Common myeloid progenitor, CD34-positive (primary cell): ENCODE data around the gene MAGEF1. TPM values are rescaled to one million over a fixed set of nuclear protein-coding genes. Genes with fewer than 3 reads are reported as not detected.
A peak's percentile ranks its signal among the peaks of the same experiment; 100 is the strongest.

Experiments
- CTCF ChIA-PET: fragments of 350-600 bp; sonication (Branson Sonifier 250); formaldehyde crosslinking; loops from one replicate; lab custom pipeline; 2021; ENCODE audit warnings: antibody characterized with exemption; lab: Charles Lee
- POLR2A ChIA-PET: fragments of 350-600 bp; sonication (Branson Sonifier 250); formaldehyde crosslinking; loops from one replicate; lab custom pipeline; 2021; ENCODE audit warnings: antibody characterized with exemption; lab: Charles Lee
- DNase-seq, 3 donors: peaks; one replicate each; pipeline versions ENCODE4 v3.0.0 to v3.0.0-alpha.2; 2013
- H3K27ac ChIP-seq, 2 experiments: 1 replicate in 1 of 2; 2 replicates in 1 of 2; pipeline ENCODE4 v1.7.0; 2013; ENCODE audit warnings: inconsistent platforms in 2 of 2, low read length in 2 of 2, mild to moderate bottlenecking in 2 of 2, low read depth in 1 of 2, moderate library complexity in 1 of 2; ENCODE audit not compliant: severe bottlenecking in 2 of 2, insufficient read depth in 1 of 2, poor library complexity in 1 of 2
- H3K27me3 ChIP-seq, 5 experiments: replicated peaks in 2 of 5; 1 replicate in 3 of 5; 2 replicates in 2 of 5; pipeline versions ENCODE4 v1.6.1 to v1.7.0; 2013; ENCODE audit warnings: low read length in 4 of 5, mild to moderate bottlenecking in 2 of 5, moderate library complexity in 2 of 5, inconsistent platforms in 1 of 5; ENCODE audit not compliant: insufficient read depth in 5 of 5, control insufficient read depth in 4 of 5
- H3K36me3 ChIP-seq, 4 experiments: 1 replicate in 2 of 4; 2 replicates in 2 of 4; pipeline versions ENCODE4 v1.6.1 to v1.7.0; 2013; ENCODE audit warnings: low read length in 3 of 4, control low read depth in 1 of 4, mild to moderate bottlenecking in 1 of 4; ENCODE audit not compliant: control insufficient read depth in 4 of 4, insufficient read depth in 4 of 4
- H3K4me1 ChIP-seq, 4 experiments: 1 replicate in 3 of 4; 2 replicates in 1 of 4; pipeline versions ENCODE4 v1.6.1 to v1.7.1; 2013; ENCODE audit warnings: low read length in 3 of 4, mild to moderate bottlenecking in 3 of 4, control low read depth in 1 of 4, inconsistent platforms in 1 of 4, moderate library complexity in 1 of 4; ENCODE audit not compliant: control insufficient read depth in 4 of 4, insufficient read depth in 4 of 4; ENCODE audit errors: control extremely low read depth in 1 of 4
- H3K4me3 ChIP-seq, 7 experiments: 1 replicate in 4 of 7; 2 replicates in 3 of 7; pipeline versions ENCODE4 v1.5.1 to v1.7.0; 2013; ENCODE audit warnings: mild to moderate bottlenecking in 7 of 7, low read length in 6 of 7, moderate library complexity in 6 of 7, inconsistent platforms in 2 of 7, low read depth in 2 of 7, control low read depth in 1 of 7; ENCODE audit not compliant: insufficient read depth in 4 of 7, control insufficient read depth in 1 of 7; ENCODE audit errors: extremely low read depth in 1 of 7
- H3K9me3 ChIP-seq, 5 experiments: 1 replicate in 4 of 5; 2 replicates in 1 of 5; pipeline versions ENCODE4 v1.6.1 to v1.7.1; 2013; ENCODE audit warnings: low read length in 4 of 5, mild to moderate bottlenecking in 2 of 5, inconsistent platforms in 1 of 5, low read depth in 1 of 5, moderate library complexity in 1 of 5; ENCODE audit not compliant: control insufficient read depth in 4 of 5, insufficient read depth in 2 of 5; ENCODE audit errors: control extremely low read depth in 1 of 5
- WGBS: methylation state at CpG from one replicate; pipeline ENCODE4 v1.1.5; 2013; ENCODE audit not compliant: insufficient coverage; 5-methylcytosine and 5-hydroxymethylcytosine counted together
- polyA plus RNA-seq: library from polyadenylated mRNA; unstranded; fragments of 120-200 nt; gene quantifications from one replicate; pipeline ENCODE4 v1.2.1, GENCODE V29; 2013

Gene MAGEF1
- polyA plus RNA-seq: 29.8 TPM

DNA sequence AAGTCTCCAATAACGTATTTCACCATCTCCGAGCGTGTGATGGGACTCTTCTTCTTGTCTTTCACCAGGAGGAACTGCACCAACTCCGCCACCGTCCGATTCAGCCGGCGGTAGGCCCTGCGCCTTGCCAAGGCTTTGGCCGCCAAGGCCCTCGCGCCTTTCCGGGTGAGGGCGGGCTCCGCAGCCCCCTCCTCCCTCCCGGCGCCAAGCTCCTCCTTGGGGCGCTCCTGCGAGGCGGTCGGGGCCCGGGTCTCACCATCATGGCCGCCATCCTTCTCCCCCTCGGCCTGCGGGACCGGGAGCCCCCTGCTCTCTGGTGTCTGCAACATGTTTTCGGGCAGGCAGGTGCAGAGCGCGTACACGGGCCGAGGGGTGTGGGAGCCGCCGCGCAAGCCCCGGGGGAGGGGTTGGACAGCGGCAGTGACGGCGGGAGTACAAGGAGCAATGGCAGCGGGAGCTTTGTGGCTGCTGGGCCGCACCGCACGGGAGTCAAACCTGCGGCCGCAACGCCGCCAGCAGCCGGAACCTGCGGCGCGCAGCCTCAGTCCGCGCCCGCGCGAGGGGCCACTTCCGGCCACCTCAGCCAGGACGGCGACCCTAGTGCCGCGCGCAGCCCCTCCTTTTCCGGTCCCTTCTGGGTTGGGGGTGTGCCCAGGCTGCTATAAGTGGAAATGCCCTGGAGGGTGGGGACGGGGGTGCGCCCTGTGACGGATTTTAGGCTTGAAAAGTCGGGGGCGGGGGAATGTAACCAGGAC is at the start of gene MAGEF1:
TSS of gene MAGEF1 (minus strand) at position 572 of the 755 bp plus-strand sequence. CDS start at position 329, 243 bp downstream.
- peak; percentile 73 to 94 (median 82) for DNase-seq
- H3K4me3 ChIP-seq: peak within 1 kb of the TSS; percentile 67 to 86 (median 75)
- peaks cover 6 to 47% (median 29%) of the 10 kb centered on the region in 4 experiments for H3K4me1 ChIP-seq
- peak within 1 kb of the TSS; percentile 58 to 74 for H3K27ac ChIP-seq
- 1% methylated on average over 37 of the region's 67 CpGs for WGBS
- POLR2A ChIA-PET: interaction anchor here (1.0 to 1.5 kb wide), 3 partner anchors 24 to 39 kb away, joined by 3 to 7 read pairs (median 5); no protein-coding TSS in a partner anchor
- CTCF ChIA-PET: interaction anchor here (1.5 to 1.7 kb wide), 2 partner anchors 66 to 77 kb away, joined by 3 read pairs; no protein-coding TSS in a partner anchor
- H3K9me3 ChIP-seq: peaks cover 0 to 9% (median 2%) of the 10 kb centered on the region in 5 experiments
- H3K27me3 ChIP-seq: no peaks in the 10 kb centered on the region
- H3K36me3 ChIP-seq: peaks cover 3 to 18% (median 5%) of the 10 kb centered on the region in 4 experiments

DNA sequence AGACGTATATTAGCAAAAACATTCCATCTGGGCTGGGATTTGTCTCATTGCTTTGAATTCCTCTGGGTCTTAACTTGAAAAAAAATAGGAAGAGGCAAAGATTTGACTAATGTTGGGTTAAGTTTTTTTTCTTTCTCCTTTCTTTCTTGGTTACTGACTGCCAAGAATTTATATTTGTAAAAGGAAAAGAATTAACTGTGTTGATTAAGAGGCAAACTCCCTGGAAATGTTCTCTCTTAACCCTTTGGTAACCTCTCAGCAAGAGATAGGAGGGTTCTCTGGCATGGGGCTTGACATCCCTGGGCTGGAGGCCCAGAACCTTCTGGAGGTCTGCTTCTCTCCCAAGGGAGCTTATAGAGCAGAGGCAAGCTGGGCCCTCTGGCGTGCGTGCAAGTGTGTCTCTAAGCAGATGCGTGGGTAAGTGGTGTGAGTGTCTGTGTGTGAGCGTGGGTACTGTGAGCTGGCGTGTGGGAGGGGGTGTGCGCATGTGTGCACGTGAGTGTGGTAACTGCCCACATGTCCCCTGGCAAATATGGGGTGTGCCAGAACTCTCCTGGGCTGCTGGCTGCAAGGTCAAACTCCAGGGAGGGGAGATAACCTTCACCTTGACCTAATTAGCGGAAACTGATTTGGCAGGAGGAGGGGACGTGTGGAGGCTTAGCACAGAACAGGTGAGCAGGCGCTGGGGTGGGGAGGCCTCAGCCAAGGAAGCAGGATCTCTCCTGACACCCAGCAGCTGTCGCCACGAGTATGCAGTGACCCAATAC is 49.4 kb upstream of the MAGEF1 start:
- WGBS: 98% methylated on average over 8 of the region's 13 CpGs
- Histone ChIP-seq H3K4me3 (no peak overlapping the region), H3K27ac (no peak overlapping the region), H3K36me3 (no peaks in the 10 kb centered on the region), H3K4me1 (peaks cover 0 to 10% (median 7%) of the 10 kb centered on the region in 4 experiments), H3K27me3 (peaks cover 0 to 2% (median 0%) of the 10 kb centered on the region in 5 experiments), H3K9me3 (no peaks in the 10 kb centered on the region)
- ChIA-PET CTCF (interaction anchor here (0.6 to 1.0 kb wide), 4 partner anchors 10 to 1193 kb away, joined by 3 to 4 read pairs (median 3); no protein-coding TSS in a partner anchor), POLR2A (no interaction called here)
- no peak for DNase-seq

GRCh38 chr3:184760337-184761074 is 48.6 kb upstream of the MAGEF1 start:
- no peaks in the 10 kb centered on the region for H3K9me3 ChIP-seq
- POLR2A ChIA-PET: no interaction called here
- CTCF ChIA-PET: interaction anchor here (0.9 to 1.4 kb wide), 3 partner anchors 11 to 219 kb away, joined by 3 to 4 read pairs (median 3); no protein-coding TSS in a partner anchor
- peaks cover 0 to 2% (median 0%) of the 10 kb centered on the region in 5 experiments for H3K27me3 ChIP-seq
- no peak overlapping the region for H3K27ac ChIP-seq
- H3K4me1 ChIP-seq: peaks cover 0 to 7% (median 2%) of the 10 kb centered on the region in 4 experiments
- DNase-seq: no peak
- 100% methylated on average over 6 of the region's 8 CpGs for WGBS
- H3K4me3 ChIP-seq: no peak overlapping the region
- no peaks in the 10 kb centered on the region for H3K36me3 ChIP-seq

- ChIA-PET CTCF (interaction anchor here (1.0 to 3.0 kb wide), 3 partner anchors 9 to 18 kb away, joined by 3 to 11 read pairs (median 4); no protein-coding TSS in a partner anchor), POLR2A (no interaction called here)
- H3K36me3 ChIP-seq: no peaks in the 10 kb centered on the region
- no peak for DNase-seq
- WGBS: 78% methylated on average over 13 of the region's 14 CpGs
- peaks cover 0 to 2% (median 0%) of the 10 kb centered on the region in 5 experiments for H3K27me3 ChIP-seq
- H3K4me1 ChIP-seq: peaks cover 0 to 7% (median 2%) of the 10 kb centered on the region in 4 experiments
- no peak overlapping the region for H3K27ac ChIP-seq
- no peaks in the 10 kb centered on the region for H3K9me3 ChIP-seq
- H3K4me3 ChIP-seq: no peak overlapping the region
These were observed 47.9 kb upstream of the MAGEF1 start for GRCh38 chr3:184759666-184760200.

DNA sequence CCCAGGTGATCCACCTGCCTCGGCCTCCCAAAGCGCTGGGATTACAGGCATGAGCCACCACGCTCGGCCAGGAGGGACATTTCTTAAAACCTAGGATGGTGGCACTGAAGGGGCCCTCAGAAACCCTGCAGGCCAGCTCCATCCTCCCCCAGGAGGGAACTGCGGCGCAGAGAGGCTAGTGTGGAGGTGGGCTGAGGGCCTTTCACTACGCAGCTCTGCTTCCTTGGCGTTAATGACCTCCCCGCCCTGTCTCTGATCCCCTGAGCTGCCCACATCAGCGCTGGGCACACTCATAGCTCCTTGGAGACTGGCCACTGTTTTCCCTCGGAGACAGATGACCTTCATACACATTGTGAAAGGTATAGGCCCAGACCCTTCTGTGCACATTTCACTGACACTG is 46.2 kb upstream of the MAGEF1 start:
- no peaks in the 10 kb centered on the region for H3K36me3 ChIP-seq

More for the DNA sequence above, 46.2 kb upstream of the MAGEF1 start:
- DNase-seq: no peak
- CTCF ChIA-PET: interaction anchor here (0.8 to 3.0 kb wide), 7 partner anchors 9 to 197 kb away, joined by 3 to 11 read pairs (median 4); partner anchors contain the start of gene EPHB3
- Histone ChIP-seq H3K4me3 (no peak overlapping the region), H3K4me1 (peaks cover 0 to 7% (median 2%) of the 10 kb centered on the region in 4 experiments), H3K9me3 (no peaks in the 10 kb centered on the region), H3K27me3 (peaks cover 0 to 2% (median 0%) of the 10 kb centered on the region in 5 experiments), H3K27ac (no peak overlapping the region)
- WGBS: 94% methylated on average over 10 of the region's 11 CpGs
- POLR2A ChIA-PET: interaction anchor here (0.6 kb wide), 1 partner anchor 212 kb away, joined by 3 read pairs; no protein-coding TSS in a partner anchor
